Sigmoid colon (tissue), 7 donors: ENCODE data around the gene SLC25A33. TPM values are rescaled to one million over a fixed set of nuclear protein-coding genes. Genes with fewer than 3 reads are reported as not detected.

Source experiments
- DNase-seq: peaks from one replicate; pipeline ENCODE4 v3.0.0-alpha.2; 2019
- H3K27ac ChIP-seq, 4 donors: fragments of 200-600 bp; sonication (generic); one replicate each; pipeline ENCODE4 v1.5.1; 2016 to 2019; ENCODE audit warnings: mild to moderate bottlenecking in 1 of 4
- H3K27me3 ChIP-seq, 3 donors: fragments of 200-600 bp; sonication (generic); one replicate each; pipeline ENCODE4 v1.5.1; 2019; ENCODE audit warnings: mild to moderate bottlenecking in 1 of 3
- H3K36me3 ChIP-seq, 4 donors: fragments of 200-600 bp; sonication (generic); one replicate each; pipeline ENCODE4 v1.5.1; 2016 to 2019
- H3K4me1 ChIP-seq, 4 donors: fragments of 200-600 bp; sonication (generic); one replicate each; pipeline ENCODE4 v1.5.1; 2017 to 2019
- H3K4me3 ChIP-seq, 4 donors: fragments of 200-600 bp; sonication (generic); one replicate each; pipeline ENCODE4 v1.5.1; 2017 to 2019; ENCODE audit warnings: mild to moderate bottlenecking in 2 of 4, moderate library complexity in 1 of 4
- H3K9me3 ChIP-seq, 4 donors: fragments of 200-600 bp in 3 of 4; sonication (generic) in 3 of 4; one replicate each; pipeline versions ENCODE4 v1.5.1 to v1.6.1; 2013 to 2019
- CTCF ChIP-seq, 4 experiments: fragments of 450-650 bp in 3 of 4; fragments of 200-600 bp in 1 of 4; IDR thresholded peaks; one replicate each; pipeline ENCODE4 v1.5.1; 2016 to 2019; ENCODE audit warnings: antibody characterized with exemption in 4 of 4, mild to moderate bottlenecking in 3 of 4, moderate library complexity in 2 of 4
- EP300 ChIP-seq, 4 donors: sonication (generic); formaldehyde crosslinking; IDR thresholded peaks; one replicate each; pipeline ENCODE4 v1.6.1; 2017; ENCODE audit warnings: antibody characterized with exemption in 4 of 4
- POLR2A ChIP-seq, 2 donors: fragments of 450-650 bp; IDR thresholded peaks; one replicate each; pipeline ENCODE4 v1.6.1; 2016; ENCODE audit warnings: antibody characterized with exemption in 2 of 2, mild to moderate bottlenecking in 2 of 2, moderate library complexity in 2 of 2
- POLR2AphosphoS5 ChIP-seq, 4 donors: sonication (generic); formaldehyde crosslinking; IDR thresholded peaks; one replicate each; pipeline ENCODE4 v1.6.1; 2017; ENCODE audit warnings: antibody characterized with exemption in 4 of 4
- WGBS, 2 donors: extraction: QIAGEN DNeasy Blood & Tissue Kit; methylation state at CpG; one replicate each; pipeline ENCODE4 v1.1.7; 2013; 5-methylcytosine and 5-hydroxymethylcytosine counted together
- intact Hi-C: fragments of 100-400 bp; cut with DNase I; formaldehyde crosslinking; loops from one replicate; pipeline ENCODE4 v1.15.1; 2023
- polyA plus RNA-seq, 3 donors: library from polyadenylated mRNA; stranded (reverse); fragments of 200-250 nt; gene quantifications; one replicate each; pipeline ENCODE4 v1.2.3, GENCODE V29; 2013
- total RNA-seq, 4 donors: library from RNA; depleted of rRNA; stranded (reverse); fragments of >200 nt; gene quantifications; one replicate each; pipeline ENCODE4 v1.1.0, GENCODE V29; 2016
- donor health status: healthy with polysubstance abuse.
- donor health status: Bipolar disorder and iron deficiency.
- donor health status: healthy.

The SLC25A33 gene
- total and polyA plus RNA-seq, 7 donors, result 3.9 to 16.6 (median 6.7) TPM

DNA sequence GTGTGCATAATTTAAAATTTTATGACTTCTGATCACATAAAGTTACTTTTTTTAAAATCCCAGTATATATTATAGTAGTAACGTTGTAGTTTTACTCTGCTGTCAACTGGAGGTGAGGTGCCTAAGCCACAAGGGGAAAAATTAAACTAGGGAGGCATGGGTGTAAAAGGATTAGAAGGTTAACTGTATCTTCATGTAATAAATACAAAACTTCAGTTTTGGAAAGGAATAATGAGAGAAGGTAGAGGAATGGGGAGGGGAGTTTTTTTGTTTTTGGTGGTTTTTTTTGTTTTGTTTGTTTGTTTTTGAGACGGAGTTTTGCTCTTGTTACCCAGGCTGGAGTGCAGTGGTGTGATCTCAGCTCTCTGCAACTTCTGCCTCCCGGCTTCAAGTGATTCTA, 5.7 kb downstream of the SLC25A33 start:
- Histone ChIP-seq H3K27me3 (no peaks in the 10 kb centered on the region), H3K36me3 (no peaks in the 10 kb centered on the region), H3K4me1 (peaks cover 0 to 22% (median 19%) of the 10 kb centered on the region in 4 donors), H3K27ac (no peak overlapping the region), H3K4me3 (no peak overlapping the region), H3K9me3 (no peaks in the 10 kb centered on the region)
- DNase-seq, result no peak
- WGBS, 2 donors, result 74 to 85% methylated on average over 3 of the region's 3 CpGs
- intact Hi-C loops, result no loop called here
- TF ChIP-seq POLR2AphosphoS5 (IDR thresholded peaks at IDR 0.05), result no peak
- TF ChIP-seq POLR2A (IDR thresholded peaks at IDR 0.05), result no peak
- no peak for TF ChIP-seq CTCF (IDR thresholded peaks at IDR 0.05)
- TF ChIP-seq EP300 (IDR thresholded peaks at IDR 0.05), result no peak

- H3K36me3 ChIP-seq, result peaks cover 0 to 12% (median 0%) of the 10 kb centered on the region in 4 donors
- H3K4me1 ChIP-seq, result peaks cover 0 to 5% (median 3%) of the 10 kb centered on the region in 4 donors
- H3K27me3 ChIP-seq, result no peaks in the 10 kb centered on the region
- H3K4me3 ChIP-seq, result no peak overlapping the region
- 96 to 98% methylated on average over 6 of the region's 6 CpGs for WGBS, 2 donors
- no peaks in the 10 kb centered on the region for H3K9me3 ChIP-seq
- TF ChIP-seq EP300 (IDR thresholded peaks at IDR 0.05) (no peak), POLR2AphosphoS5 (IDR thresholded peaks at IDR 0.05) (no peak), CTCF (IDR thresholded peaks at IDR 0.05) (no peak), POLR2A (IDR thresholded peaks at IDR 0.05) (no peak)
- intact Hi-C loops, result no loop called here
- no peak overlapping the region for H3K27ac ChIP-seq
- DNase-seq, result no peak
These were observed 10.8 kb downstream of the SLC25A33 start for GRCh38 chr1:9549955-9550546.

DNA sequence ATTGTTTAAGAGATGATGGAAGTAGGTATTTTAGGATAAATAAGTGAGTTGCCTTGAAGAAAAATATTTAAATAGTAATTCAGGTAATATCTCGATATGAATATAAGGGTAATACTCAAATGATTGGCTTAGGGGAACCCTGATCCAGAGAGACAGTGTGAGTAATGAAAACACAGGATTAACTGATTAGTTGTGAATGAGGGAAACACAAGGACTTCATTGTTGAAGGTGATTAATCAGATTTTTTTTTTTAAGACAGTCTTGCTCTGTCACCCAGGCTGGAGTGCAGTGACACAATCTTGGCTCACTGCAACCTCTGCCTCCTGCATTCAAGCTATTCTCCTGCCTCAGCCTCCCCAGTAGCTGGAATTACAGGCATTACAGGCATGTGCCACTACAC, 12.7 kb downstream of the SLC25A33 start:
- peaks cover 0 to 16% (median 14%) of the 10 kb centered on the region in 4 donors for H3K4me1 ChIP-seq
- DNase-seq, result no peak
- 98 to 99% methylated on average over 1 of the region's 1 CpG for WGBS, 2 donors

DNA sequence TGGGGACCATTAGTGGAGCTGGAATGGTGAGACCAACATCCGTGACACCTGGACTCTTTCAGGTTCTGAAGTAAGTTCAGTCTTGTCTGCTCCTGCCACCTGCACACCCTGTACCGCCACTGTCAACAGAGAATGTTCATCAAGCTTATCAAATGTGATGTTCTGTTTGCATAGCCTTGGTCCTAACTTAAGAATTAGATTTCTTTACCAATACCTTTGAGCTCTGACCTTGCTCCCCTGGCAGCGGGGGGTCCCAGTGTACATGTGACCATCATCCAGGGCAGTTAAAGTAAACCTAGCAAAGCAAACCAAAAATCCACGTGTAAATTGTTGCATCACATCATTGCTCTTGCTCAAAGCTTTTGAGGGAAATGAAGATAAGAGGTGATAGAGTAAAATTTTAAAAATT, 14.5 kb downstream of the SLC25A33 start:
- DNase-seq, result peak; percentile 2
- H3K36me3 ChIP-seq, result peaks cover 0 to 19% (median 0%) of the 10 kb centered on the region in 4 donors
- WGBS, 2 donors, result 78 to 92% methylated on average over 4 of the region's 4 CpGs
- peaks cover 0 to 29% (median 27%) of the 10 kb centered on the region in 4 donors for H3K4me1 ChIP-seq
- H3K4me3 ChIP-seq, result no peak overlapping the region
- H3K27me3 ChIP-seq, result no peaks in the 10 kb centered on the region
- no peak overlapping the region for H3K27ac ChIP-seq
- H3K9me3 ChIP-seq, result no peaks in the 10 kb centered on the region
- no peak for TF ChIP-seq POLR2A (IDR thresholded peaks at IDR 0.05)
- no peak for TF ChIP-seq EP300 (IDR thresholded peaks at IDR 0.05)
- intact Hi-C loops, result no loop called here

More for the DNA sequence above, 12.7 kb downstream of the SLC25A33 start:
- Histone ChIP-seq H3K27me3 (no peaks in the 10 kb centered on the region), H3K9me3 (no peaks in the 10 kb centered on the region), H3K4me3 (no peak overlapping the region), H3K36me3 (peaks cover 0 to 18% (median 0%) of the 10 kb centered on the region in 4 donors), H3K27ac (no peak overlapping the region)
- TF ChIP-seq EP300 (IDR thresholded peaks at IDR 0.05), result no peak
- TF ChIP-seq POLR2A (IDR thresholded peaks at IDR 0.05), result no peak
- TF ChIP-seq CTCF (IDR thresholded peaks at IDR 0.05), result no peak
- TF ChIP-seq POLR2AphosphoS5 (IDR thresholded peaks at IDR 0.05), result no peak
- intact Hi-C loops, result no loop called here

- peak; percentile 43 for DNase-seq
- no peak overlapping the region for H3K4me3 ChIP-seq
- intact Hi-C loops, result no loop called here
- H3K36me3 ChIP-seq, result peaks cover 0 to 19% (median 0%) of the 10 kb centered on the region in 4 donors
- no peaks in the 10 kb centered on the region for H3K9me3 ChIP-seq
- H3K4me1 ChIP-seq, result peaks cover 0 to 51% (median 48%) of the 10 kb centered on the region in 4 donors
- TF ChIP-seq POLR2A (IDR thresholded peaks at IDR 0.05) (no peak), POLR2AphosphoS5 (IDR thresholded peaks at IDR 0.05) (no peak), CTCF (IDR thresholded peaks at IDR 0.05) (no peak), EP300 (IDR thresholded peaks at IDR 0.05) (no peak)
- H3K27ac ChIP-seq, result peak overlapping the region; percentile 41 to 75 (median 72)
- 76 to 91% methylated on average over 4 of the region's 4 CpGs for WGBS, 2 donors
- H3K27me3 ChIP-seq, result no peaks in the 10 kb centered on the region
These were observed 16.7 kb downstream of the SLC25A33 start for GRCh38 chr1:9555942-9556341.
